NCI-H2227 (cell line): ENCODE results near the gene CADPS2.

Experiments
- DNase-seq: peaks from one replicate; lab custom pipeline; 2025; ENCODE audit not compliant: unreplicated experiment; lab: John Stamatoyannopoulos, UW

Gene CADPS2

GRCh38 chr7:122789156-122789555 is 97.1 kb downstream of the CADPS2 start:
- no peak for DNase-seq

DNA sequence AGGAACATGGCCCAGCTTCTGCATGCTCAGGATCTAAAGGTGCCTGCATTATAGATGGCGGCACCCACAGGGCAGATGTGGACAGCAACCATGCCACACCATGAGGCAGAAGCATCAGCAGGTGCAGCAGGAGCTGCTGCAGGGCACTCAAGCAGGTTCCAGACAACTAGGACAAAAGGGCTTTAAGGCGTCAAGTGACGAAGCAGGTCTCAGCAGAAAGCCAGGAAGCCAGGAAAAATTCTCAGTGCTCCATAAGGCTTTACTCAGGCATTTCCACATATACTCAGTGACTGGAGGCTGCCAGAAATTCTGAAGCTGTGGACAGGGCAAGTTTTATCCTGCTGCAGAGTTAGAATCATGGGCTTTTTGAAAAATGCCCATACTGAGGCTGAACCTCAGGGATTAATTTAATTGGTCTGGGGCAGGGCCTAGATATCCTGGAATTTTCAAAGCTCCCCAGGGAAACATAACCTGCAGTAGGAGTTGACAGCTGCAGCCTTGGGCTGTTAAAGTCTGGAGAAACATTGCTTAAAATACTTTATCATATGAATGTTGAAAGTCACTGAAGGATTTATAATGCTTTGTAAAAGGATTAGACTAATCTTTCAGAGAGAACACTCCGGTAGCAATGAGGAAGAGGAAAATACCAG is 115.4 kb downstream of the CADPS2 start:
- DNase-seq = no peak

DNA sequence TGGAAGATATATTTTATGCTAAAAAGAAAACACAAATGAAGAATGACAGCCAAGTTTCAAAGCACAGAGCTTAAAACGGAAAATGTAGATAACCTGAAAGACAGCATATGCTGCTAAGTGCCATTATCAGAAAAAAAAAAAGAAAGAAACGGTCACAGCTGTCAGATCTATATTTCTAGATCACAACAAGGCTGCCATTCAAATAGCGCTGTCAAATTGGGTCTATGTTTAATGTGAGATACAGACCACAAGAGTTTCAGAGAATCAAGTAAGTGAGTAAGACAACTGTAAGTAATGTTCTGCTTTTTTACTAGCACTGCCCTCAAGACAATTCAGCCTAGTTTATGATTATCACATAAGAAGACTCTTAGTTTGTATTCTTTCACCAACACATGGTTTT is 117.4 kb downstream of the CADPS2 start:
- no peak for DNase-seq

GRCh38 chr7:122767339-122767738 is 118.9 kb downstream of the CADPS2 start:
- DNase-seq = no peak

GRCh38 chr7:122766593-122766992 is 119.7 kb downstream of the CADPS2 start:
- no peak for DNase-seq

- DNase-seq = no peak
These were observed 121.4 kb downstream of the CADPS2 start for GRCh38 chr7:122764902-122765301.

DNA sequence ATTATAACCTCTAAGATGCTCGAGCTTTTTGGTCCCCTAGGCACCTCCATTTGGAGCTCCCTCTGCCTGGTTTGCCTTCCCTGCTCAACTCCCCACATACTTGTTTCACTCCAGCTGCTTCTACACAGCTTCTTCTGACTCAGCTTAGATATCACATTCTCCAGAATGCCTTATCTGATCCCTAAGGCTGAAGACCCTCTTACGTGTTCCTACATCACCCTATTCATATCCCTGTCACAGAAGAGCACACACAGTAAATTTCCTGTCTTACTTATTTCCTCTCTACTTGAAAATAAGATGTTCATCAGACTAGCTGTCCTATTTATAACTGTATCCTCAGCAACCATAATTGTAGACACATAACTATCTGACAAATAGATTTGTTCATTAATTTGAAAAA is 122.2 kb downstream of the CADPS2 start:
- no peak for DNase-seq

- DNase-seq = no peak
These were observed 124.2 kb downstream of the CADPS2 start for GRCh38 chr7:122762071-122762470.

DNA sequence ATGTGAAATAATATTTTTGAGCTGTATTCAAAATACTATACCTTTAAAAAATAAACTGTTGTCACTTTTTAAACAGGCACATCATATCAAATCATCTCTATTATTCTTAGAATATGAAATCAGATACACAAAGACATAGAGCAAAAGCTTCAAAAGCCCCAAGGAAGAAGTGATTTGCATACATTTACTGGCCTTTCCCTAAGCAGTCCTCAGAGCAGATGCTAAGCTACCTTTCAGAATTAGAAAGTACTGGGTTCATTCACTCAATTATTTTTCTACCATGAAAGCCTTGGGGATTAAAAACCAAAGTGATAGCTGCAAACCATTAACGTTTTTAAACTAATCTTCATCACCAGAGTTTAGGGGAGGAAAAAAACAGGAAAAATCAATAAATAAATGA is 127.8 kb downstream of the CADPS2 start:
- no peak for DNase-seq

- DNase-seq = no peak
These were observed 129.4 kb downstream of the CADPS2 start for GRCh38 chr7:122756860-122757259.

DNA sequence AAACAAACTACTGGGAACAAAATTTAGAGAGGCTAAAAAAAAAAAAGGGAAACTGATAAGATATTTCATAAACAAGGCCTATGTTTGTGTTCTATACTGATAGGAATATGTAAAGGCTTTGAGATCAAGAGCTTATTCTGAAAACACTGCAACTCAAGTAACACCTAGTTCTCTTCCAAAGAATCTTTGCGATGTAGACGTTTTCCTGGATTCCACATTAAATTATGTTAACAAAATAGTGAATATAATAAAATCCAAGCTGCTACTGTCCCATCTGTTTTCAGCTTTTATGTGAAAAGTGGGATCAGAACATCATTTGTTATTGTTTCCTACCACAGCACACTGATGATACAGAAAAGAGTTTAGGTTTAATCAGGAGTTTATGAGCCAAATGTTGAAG is 130.6 kb downstream of the CADPS2 start:
- DNase-seq = no peak

DNA sequence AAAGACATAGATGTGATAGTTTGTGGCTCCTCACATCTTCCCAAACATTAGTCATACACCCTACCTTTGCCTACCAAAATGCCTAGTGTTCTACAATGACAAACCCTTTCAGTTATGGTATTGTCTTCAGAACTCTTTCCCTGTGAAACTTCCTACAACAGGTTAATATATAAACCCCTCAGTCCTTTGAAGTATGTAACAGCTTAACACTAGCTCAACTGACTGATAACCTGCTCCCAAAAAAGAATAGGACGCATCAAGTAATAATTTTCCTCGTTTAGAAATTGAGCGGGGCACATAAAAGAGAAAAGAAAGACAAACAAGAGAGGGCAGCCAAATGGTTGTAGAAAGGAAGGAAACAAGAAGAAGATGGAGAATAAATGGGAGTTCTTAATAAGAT is 133.7 kb downstream of the CADPS2 start:
- no peak for DNase-seq

DNA sequence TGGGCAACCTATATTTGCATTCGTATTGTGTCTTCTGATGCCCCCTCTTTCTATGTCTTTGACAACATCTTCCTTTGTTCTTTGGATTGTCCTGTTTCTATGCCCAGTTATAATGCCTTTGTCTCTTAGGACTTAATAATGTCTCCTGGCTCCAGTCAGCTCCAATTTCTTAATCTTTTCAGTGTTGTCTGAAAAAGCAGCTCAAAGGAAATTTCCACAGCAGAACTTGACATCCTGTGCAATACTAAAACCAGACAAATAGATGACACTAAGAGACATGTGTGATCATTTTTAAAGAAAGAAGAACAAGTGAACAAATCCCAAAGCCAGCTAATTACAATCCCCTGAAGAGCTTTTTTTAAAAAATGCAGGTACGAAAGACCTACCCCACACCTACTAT is 135.9 kb downstream of the CADPS2 start:
- DNase-seq = no peak

GRCh38 chr7:122748195-122748594 is 138.1 kb downstream of the CADPS2 start:
- DNase-seq = no peak

GRCh38 chr7:122746948-122747347 is 139.3 kb downstream of the CADPS2 start:
- DNase-seq = no peak

DNA sequence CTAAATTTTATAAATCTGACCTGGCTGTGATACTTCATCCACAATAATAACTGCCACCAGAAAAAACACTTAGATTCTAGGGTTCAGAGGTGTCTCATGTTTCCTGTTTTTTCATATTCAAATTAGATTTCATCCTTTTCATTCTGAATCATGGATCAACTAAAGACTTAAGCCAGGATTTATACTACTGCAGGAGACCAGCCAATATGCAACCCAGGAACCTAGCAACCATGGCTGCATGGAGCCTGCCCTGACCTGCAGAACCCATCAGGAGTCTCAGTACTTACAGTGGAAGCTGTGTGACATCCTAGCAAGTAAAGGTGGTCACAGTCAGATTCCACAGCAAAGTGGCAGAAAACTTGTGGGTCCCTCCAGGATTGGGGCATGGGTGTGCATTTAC is 143.0 kb downstream of the CADPS2 start:
- DNase-seq = no peak

DNA sequence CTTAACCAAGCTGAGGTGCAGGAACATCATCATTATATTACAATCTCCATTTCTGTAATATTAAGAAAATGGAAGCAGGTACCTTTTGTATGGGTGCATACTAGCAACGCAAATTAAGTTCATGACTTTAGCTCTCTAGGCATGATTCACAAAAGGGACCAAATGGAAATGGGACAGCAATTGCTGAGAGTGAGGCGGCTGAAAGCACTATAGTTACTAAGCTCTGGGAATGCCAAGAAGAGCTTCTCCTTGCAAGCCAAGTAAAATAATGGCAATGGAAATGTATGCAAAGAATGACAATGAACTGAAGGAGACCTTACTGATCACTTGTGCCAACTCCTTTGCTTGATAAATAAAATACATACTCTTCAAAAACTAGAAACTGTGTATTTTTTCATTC is 147.3 kb downstream of the CADPS2 start:
- no peak for DNase-seq

DNA sequence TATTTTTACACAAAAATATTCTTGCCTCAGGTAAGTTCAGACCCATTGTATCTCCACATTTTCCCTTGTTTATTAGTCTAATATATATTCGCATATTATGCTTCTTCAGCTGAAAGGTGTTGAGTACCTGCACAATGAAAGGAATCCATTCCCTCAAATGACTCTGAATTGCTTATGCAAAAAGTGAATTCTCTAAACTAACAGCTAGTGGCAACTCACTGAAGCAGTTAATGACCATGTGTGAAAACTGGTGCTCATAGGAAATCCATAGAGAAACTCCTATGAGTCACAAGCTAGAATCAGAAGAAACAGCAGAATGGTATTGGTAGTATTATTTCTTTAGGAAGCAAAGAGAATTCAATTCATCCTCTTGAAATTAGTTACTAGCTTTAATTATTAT is 150.1 kb downstream of the CADPS2 start:
- DNase-seq = no peak

GRCh38 chr7:122727759-122728158 is 158.5 kb downstream of the CADPS2 start:
- DNase-seq = no peak

- DNase-seq = no peak
These were observed 158.9 kb downstream of the CADPS2 start for GRCh38 chr7:122727354-122727753.

DNA sequence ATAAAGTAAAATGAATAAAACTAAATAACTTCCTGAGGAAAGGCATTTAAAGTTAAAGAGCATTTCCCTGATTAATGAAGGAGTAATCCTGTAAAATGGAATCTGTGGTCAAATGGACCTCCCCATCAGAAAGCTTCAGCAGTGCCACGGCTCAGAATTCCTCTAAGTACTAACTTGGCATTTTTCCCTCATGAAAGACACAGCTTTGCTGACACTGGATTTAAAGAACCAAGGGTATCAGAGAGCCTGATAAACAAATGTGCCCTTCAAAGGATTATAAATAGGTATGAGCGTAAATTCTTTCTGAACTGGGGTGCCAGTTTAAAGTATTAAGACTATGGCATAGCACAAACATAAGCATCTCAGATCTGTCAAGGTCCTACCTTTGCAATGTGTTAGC is 159.4 kb downstream of the CADPS2 start:
- no peak for DNase-seq

GRCh38 chr7:122724366-122724765 is 161.9 kb downstream of the CADPS2 start:
- no peak for DNase-seq

DNA sequence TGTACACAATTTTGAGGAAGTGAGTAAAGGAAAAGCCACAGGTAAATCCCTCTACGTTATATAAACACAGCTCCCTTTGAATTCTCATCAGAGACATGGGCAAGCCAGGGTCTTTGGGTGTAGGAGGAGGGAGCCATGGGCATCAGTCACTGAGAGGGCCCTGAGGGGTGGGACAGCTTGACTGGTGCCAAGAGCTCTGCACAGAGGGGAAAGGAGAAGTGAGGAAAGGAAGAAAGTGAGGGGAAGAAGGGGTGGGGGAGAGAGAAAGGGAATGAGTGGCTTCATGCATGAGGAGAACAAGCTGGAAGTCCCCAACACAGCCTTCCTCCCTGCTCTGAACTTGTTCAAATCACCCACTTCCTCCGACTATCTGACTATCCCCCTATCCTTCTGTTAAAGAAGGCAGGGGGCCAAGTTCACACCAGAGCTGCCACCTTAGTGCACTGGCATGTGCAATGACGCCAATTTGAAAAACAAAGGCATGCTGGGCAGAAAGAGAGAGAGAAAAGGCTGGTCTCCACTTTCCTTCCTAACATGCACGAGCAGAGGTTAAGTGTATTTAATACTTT is 167.2 kb downstream of the CADPS2 start:
- DNase-seq = no peak
